Dermis blood vessel endothelial cell (primary cell): ENCODE data around the gene CREBZF. TPM values are rescaled to one million over a fixed set of nuclear protein-coding genes. Genes with fewer than 3 reads are reported as not detected.
"Not testable (repeated sequence)": the region's sequence is repeated elsewhere in the genome, so short reads cannot be mapped to it uniquely, and the experiment has no call there.

Experiments
- DNase-seq: peaks from one replicate; pipeline ENCODE4 v3.0.0; 2010
- total RNA-seq: library from RNA; depleted of rRNA; stranded (reverse); fragments of >200 nt; gene quantifications from 2 replicates; pipeline ENCODE4 v1.2.3, GENCODE V29; 2014

CREBZF gene
- total RNA-seq, 1 donor from 2014 or later: 45.9 TPM

DNA sequence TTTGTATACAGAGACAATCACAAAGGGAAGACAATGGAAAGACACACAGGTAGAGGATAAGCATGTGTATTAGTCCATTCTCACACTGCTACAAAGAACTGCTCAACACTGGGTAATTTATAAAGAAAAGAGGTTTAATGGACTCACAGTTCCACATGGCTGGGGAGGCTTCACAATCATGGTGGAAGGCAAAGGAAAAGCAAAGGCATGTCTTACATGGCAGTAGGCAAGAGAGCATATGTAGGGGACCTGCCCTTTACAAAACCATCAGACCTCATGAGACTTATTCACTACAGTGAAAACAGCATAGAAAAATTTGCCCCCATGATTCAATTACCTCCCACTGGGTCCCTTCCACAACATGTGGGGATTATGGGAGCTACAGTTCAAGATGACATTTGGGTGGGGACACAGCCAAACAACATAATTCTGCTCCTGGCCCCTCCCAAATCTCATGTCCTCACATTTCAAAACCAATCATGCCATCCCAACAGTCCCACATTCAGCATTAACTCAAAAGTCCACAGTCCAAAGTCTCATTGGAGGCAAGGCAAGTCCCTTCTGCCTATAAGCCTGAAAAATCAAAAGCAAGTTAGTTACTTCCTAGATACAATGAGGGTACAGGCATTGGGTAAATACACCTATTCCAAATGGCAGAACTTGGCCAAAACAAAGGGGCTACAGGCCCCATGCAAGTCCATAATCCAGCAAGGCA, 6.2 kb upstream of the CREBZF start:
- not testable (repeated sequence) for DNase-seq

GRCh38 chr11:85668157-85668556, 3.2 kb upstream of the CREBZF start:
- no peak for DNase-seq

DNA sequence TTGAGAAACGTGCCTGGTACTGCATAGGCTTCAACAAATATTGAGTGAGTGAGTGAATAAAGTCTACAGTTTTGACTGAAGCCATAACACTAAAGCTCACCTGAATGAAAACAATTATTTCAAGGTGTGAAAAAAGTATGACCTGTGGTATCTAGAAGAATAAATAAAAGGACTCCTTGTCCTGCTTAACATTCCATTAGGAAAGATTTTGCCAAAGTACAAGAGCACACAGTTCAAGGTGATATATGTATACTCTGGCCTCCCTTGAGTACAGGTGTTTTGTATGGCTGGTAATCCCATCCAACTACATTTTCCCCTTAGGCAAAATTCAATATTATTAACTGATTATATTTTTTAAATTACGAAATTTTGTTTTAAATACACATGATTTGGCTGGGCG, 1.8 kb upstream of the CREBZF start:
- DNase-seq: no peak

DNA sequence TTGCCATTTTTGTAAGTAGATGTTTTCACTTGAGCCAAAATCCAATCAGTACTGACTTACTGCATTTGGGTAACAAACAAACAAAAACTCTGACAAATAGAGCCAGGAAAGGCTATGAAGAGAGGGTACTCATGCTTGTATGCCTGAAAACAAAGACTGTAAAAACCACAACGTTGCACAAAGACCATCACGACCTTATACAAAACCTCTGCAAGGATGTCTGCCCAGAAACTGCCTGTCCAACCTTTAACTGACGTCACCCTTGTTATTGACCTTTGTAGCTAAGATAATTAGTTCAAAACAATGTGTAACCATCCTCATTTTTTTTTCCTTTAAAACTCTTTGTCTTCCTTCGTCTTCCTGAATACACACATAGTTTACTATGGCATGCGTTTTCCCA, 804 bp upstream of the CREBZF start:
- no peak for DNase-seq

DNA sequence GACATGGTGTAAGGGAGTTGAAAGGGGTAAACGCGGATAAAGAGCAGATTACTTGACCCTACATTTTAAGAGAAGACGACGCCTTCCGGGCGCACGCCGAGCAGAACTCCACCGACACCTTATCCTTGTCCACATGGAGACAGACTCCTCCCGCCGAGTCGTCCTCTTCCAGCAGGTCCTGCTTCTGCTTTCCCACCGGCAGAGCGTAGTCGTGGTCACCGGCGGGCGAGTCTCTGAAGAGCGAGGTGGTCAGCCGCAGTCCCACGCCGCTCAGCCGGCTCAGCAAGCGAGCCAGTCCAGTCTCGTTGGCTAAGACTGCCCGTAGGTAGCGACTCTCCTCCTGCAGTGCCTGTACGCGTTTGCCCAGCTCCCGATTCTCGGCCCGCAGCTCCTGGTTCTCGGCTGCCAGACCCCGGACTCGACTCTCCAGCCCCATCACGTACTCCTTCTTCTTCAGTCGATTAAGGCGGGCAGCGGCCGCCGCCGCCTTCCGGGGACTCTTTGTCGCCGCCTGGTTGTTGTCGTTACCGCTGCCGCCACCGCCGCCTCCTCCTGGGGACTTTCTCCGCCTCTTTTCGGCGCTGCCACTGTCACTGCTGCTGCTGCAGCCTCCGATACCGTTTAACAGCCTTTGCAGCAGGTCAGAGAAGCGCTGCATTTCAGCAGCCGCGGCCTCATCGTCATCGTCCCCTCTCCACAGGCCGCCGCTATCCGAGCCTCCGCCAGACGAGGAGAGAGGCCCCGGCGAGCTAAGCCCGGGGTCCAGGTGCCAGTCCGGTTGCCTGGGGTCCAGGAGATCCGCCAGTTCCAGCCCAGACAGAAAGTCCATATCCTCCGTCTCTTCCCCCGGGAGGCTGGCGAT, 945 bp downstream of the CREBZF start:
- DNase-seq: peak; percentile 70

DNA sequence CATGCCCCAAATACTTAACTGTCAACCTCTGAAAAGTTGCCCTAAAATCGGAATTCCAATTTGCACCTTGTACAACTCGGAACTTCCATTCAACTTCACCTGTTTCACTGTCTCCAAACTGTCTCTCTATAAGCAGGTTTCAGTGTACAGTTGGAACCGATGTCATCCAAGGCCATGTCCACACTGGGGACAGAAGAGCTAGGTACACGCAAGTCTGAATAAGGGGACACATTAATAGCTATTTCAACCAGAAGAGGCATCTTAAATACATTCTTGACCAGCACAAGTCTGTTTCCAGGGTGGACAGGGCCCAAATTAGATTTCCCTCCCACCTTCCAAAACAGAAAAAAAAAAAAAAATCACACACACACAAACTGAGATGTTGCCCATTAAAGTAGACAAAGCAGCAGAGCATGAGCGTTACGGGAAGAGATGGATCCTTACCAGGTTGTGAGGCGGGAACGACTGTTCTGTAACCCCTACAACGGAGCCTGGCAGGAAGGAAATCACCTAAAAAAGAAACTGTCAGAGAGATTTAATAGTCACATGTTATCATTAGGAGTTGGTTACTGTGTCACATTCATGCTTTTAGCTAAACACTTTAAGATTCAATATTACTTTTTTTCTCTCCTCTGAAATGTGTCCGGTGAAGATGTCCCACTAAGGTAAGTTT, 1.7 kb downstream of the CREBZF start:
- DNase-seq: peak; percentile 21

DNA sequence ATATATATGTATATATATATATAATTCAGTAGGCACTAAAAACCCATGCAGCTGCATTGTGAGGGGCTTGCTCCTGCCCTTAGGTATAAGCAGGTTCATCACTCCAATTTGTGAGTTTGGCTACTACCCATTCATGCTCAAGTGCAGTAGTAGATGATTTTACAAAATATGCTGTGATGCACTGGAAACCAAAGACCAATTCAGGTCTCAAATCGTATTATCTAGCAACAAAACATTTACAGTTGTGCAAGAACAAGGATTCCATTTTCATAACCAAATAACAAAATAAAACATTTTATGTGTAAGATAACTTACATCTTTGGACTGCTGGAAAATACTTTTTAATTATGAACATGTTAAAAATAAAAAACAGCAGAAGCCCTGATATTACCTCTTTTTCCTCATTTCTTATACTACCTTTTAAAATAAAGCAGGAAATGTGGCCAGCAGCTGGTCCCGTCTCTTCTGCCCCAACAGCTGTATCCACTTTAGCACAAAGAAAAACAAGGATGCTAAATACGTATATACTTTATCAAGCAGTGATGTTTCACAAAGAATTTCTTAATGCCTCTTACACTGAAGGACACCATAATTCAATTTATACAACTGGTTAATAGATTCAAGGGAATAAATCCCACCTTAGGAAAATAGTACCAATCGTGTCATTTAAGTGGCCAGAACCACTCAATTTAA, 2.8 kb downstream of the CREBZF start:
- no peak for DNase-seq

- no peak for DNase-seq
Measured at GRCh38 chr11:85658180-85658579, 6.7 kb downstream of the CREBZF start.

DNA sequence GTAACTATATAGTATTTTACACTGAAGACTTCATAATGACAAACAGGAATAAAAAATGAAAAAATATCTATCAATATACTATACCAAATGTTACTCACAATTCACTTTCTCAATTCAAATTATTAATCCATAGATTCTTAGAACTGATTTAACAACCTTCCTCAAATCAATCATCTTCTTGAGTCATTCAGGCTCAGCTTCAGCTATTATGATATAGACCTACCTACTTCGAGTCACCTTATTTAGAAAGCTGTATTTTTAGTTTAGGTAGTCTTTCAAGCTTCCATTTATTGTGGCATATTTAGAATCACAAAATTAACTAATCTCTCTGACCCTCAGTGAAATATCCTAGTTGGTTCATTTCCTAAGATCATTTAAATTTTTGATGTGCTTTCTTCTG, 8.2 kb downstream of the CREBZF start:
- DNase-seq: no peak

- DNase-seq: not testable (repeated sequence)
Measured at GRCh38 chr11:85654343-85654742, 10.6 kb downstream of the CREBZF start.

GRCh38 chr11:85652786-85653447, 12.0 kb downstream of the CREBZF start:
- DNase-seq: no peak

DNA sequence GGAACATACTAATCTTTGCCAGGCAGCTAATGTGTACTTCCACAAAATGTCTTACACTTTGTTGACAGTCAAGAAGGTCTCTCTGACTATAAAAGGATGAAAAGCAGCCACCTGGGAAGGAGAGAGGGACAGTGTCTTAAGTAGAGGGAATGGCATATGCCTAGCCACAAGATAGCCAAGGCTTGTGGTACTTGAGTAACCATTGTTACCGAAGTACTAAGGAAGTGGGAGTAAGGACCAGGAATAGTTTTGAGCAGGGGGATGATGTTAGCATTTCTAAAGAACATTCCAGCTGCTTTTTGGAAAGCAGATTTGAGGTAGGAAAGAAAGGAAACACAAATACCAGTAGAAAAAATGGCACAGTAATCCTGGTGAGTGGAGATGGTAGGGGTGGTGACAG, 13.8 kb downstream of the CREBZF start:
- no peak for DNase-seq

DNA sequence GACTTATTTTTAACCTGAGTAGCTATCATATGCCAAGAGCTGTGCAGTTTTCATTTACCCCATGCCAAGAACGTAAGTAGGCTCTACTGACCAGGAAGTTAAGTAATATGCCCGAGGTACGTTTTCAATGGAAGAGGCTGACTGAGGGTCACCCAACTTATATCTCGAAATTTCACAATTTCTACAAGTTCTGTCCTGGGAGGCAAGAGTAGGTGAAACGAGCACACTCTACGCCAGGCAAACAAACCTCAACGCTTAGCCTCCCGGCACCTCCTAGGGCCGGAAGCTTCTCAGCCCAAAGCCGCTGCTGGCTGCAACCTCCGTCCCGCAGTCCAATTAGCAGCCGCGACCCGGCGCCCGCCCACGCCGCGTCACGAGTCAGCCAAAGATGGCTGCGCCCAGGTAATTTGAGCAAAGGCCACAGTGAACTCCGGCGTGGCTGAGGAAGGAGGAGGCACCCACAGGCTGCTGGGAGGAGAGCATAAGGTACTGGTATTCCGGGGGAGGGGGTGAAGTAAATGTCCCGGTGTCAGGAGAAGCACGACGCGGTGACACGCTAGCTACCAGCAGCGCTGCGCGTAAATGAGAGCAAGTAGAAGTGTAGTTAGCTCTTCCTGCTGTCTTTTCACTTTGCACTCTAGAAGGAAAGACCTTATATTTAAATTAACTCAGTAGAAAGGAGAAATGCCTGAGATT, 17.2 kb downstream of the CREBZF start, which contains the start of gene TMEM126A:
TSS of gene TMEM126A (plus strand) at position 364 of the 696 bp plus-strand sequence. CDS start 2,289 bp downstream, outside the sequence.
- DNase-seq: peak; percentile 87

GRCh38 chr11:85647078-85647477, 17.9 kb downstream of the CREBZF start:
- DNase-seq: no peak

DNA sequence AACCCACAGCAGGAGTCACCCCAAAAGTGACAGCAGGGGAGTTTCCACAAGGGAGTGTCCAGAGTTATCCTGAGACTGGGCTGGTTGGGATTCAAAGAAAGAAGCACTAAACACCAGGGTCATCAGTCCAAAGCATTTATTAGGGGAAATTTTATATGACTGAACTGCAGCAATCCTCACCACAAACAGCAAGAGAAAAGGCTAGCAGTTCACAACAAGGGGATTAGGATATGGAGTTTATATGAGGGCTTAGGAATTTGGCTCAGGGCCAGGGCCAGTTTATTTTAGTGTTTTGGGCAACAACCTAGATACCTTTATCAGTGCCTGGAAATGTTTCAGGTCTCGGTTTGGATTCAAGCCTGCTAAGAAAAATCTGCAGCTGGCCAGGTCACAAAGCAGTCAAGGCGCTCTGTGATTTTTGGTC, 21.7 kb downstream of the CREBZF start:
- DNase-seq: no peak

- DNase-seq: no peak
Measured at GRCh38 chr11:85634747-85635146, 30.2 kb downstream of the CREBZF start.

DNA sequence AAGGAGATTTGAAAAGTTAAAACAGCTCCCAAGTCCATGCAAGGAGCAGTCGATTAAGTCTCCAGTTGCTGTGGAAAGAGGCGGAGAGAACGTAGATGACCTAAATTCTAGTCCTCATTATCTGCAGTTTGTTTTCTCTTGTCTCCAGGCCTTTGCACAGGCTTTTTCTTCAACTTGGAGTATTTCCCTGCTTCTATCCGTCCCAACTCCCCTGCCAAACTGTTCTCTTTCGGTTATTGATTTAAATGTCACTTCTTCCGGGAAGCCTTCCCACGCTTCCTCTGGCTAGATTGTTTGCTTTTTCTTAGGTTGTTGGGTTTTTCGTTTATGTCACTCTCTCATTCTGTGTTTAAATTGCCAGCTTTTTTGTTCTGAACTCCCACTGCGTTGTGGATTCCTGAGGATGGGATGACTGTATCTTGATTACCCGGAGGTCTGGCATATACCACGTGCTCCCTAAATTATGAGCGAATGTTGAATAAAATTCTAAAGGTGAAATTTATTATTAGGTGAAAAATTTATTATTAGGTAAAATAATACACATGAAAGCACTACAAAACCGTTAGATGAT, 36.1 kb downstream of the CREBZF start:
- peak; percentile 26 for DNase-seq

DNA sequence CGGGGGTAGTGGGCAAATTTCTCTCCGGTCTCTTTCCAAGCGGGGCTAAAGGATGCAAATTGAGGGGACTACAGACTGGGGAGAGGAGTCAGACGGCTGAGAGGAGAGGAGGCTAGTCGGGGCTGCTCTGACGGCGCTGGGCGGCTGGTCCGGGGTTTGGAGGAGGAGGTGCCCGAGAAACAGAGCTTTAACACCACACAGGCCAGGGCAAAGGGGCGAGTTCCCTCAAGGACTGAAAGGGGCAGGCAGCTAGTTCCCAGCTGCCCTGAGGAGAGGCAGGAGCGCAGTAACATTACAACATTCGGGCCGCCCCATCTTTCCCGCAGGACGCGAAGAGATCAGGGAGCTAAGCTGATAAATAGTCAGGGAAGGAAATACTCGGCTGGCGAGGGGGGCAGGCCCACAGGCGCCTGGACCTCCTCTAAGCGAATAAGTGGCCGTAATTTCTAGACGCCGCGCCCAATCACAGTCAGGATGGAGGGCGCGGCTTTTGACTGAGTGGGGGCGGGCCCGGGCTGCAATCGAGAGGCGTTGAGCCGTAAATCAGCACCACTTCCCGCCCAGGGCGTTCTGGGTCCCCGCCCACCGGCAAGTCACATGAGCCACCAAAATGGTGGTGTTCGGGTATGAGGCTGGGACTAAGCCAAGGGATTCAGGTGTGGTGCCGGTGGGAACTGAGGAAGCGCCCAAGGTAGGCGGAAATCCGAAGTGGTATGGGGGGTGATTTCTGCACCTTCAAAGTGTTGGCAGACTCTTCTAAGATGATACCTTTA, 36.7 kb downstream of the CREBZF start, which contains the start of gene TMEM126B:
TSS of gene TMEM126B (plus strand) at position 596 of the 773 bp plus-strand sequence. CDS start at position 611, 15 bp downstream.
- DNase-seq: peak; percentile 97

- peak; percentile 23 for DNase-seq
Measured at GRCh38 chr11:85627332-85627997, 37.5 kb downstream of the CREBZF start, which contains the start of gene DLG2. Gene DLG2 (minus strand): TSS chr11:85627344.
